Adrenal gland (tissue), 5 donors: ENCODE data around the gene WWTR1.

Experiments
- POLR2A ChIP-seq, 2 donors: fragments of 450-650 bp; IDR thresholded peaks; one replicate each; pipeline ENCODE4 v1.6.1; 2017; ENCODE audit warnings: antibody characterized with exemption in 2 of 2, mild to moderate bottlenecking in 2 of 2, moderate library complexity in 1 of 2
- TF ChIP-seq, protein P1 (sequence below), 6 experiments: fragments of 450-650 bp in 4 of 6; fragments of 200-600 bp in 2 of 6; sonication (generic) in 1 of 6; IDR thresholded peaks; 1 replicate in 5 of 6; 2 replicates in 1 of 6; pipeline versions ENCODE4 v1.5.1 to v1.8.0; 2016 to 2021; ENCODE audit warnings: antibody characterized with exemption in 6 of 6, mild to moderate bottlenecking in 2 of 6, moderate library complexity in 1 of 6
- donor health status: DM: no; HTN: no; CAD: no.

DNA sequence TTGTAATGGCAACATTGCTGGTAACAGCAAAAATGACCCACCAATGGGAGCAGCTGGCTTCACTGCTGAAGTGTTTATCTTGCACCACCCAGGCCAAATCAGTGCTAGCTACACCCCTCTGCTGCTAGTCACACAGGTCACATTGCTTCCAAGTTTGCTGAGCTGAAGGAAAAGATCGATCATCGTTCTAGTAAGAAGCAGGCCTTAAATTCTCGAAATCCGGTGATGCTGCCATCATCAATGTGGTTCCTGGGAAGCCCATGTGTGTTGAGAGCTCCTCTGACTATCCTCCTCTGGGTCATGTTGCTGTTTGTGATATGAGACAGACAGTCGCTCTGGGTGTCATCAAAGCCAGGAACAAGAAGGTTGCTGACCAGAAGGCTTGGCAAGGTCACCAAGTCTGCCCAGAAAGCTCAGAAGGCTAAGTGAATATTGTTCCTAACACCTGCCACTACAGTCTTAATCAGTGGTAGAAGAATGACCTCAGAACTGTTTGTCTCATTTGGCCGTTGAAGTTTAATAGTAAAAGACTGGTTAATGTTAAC is 162.2 kb downstream of the WWTR1 start:
- TF ChIP-seq, protein P1, sequence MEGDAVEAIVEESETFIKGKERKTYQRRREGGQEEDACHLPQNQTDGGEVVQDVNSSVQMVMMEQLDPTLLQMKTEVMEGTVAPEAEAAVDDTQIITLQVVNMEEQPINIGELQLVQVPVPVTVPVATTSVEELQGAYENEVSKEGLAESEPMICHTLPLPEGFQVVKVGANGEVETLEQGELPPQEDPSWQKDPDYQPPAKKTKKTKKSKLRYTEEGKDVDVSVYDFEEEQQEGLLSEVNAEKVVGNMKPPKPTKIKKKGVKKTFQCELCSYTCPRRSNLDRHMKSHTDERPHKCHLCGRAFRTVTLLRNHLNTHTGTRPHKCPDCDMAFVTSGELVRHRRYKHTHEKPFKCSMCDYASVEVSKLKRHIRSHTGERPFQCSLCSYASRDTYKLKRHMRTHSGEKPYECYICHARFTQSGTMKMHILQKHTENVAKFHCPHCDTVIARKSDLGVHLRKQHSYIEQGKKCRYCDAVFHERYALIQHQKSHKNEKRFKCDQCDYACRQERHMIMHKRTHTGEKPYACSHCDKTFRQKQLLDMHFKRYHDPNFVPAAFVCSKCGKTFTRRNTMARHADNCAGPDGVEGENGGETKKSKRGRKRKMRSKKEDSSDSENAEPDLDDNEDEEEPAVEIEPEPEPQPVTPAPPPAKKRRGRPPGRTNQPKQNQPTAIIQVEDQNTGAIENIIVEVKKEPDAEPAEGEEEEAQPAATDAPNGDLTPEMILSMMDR (IDR thresholded peaks at IDR 0.05): no peak
- no peak for TF ChIP-seq POLR2A (IDR thresholded peaks at IDR 0.05)
